ENCODE data around the gene IST1.

The IST1 gene

GRCh38 chr16:71883168-71883848 lies 12.0 kb upstream of the IST1 start:
- TF ChIP-seq, protein P1, sequence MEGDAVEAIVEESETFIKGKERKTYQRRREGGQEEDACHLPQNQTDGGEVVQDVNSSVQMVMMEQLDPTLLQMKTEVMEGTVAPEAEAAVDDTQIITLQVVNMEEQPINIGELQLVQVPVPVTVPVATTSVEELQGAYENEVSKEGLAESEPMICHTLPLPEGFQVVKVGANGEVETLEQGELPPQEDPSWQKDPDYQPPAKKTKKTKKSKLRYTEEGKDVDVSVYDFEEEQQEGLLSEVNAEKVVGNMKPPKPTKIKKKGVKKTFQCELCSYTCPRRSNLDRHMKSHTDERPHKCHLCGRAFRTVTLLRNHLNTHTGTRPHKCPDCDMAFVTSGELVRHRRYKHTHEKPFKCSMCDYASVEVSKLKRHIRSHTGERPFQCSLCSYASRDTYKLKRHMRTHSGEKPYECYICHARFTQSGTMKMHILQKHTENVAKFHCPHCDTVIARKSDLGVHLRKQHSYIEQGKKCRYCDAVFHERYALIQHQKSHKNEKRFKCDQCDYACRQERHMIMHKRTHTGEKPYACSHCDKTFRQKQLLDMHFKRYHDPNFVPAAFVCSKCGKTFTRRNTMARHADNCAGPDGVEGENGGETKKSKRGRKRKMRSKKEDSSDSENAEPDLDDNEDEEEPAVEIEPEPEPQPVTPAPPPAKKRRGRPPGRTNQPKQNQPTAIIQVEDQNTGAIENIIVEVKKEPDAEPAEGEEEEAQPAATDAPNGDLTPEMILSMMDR (IDR thresholded peaks at IDR 0.05), result peak; percentile 50

GRCh38 chr16:71883849-71884638 lies 11.3 kb upstream of the IST1 start, which contains the start of gene ZNF821:
ZNF821 (minus strand) TSS chr16:71884182; CDS start chr16:71879946, 4,236 bp downstream.
- TF ChIP-seq, protein P1 (IDR thresholded peaks at IDR 0.05), result no peak

DNA sequence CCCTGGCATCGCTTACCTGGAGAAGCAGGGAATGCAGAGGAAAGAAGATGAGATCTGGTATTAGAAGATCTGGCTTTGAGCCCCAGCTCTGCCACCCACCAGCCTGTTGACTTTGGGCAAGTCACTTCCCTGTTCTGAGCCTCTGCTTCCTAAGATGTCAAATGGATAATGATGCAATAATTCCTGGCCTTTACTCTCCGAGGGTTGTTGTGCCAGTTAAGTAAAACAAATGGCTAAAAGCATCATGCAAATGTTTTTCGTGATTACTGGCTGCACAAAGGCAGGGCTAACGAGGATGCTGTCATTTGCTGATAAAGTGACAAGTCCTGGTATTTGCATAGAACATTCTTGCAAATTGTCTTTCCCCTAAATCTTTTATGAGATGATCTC lies 10.1 kb upstream of the IST1 start:
- TF ChIP-seq, protein P1 (IDR thresholded peaks at IDR 0.05), result no peak

- TF ChIP-seq, protein P1 (IDR thresholded peaks at IDR 0.05), result no peak
Observed at GRCh38 chr16:71889147-71889546, 6.2 kb upstream of the IST1 start.

DNA sequence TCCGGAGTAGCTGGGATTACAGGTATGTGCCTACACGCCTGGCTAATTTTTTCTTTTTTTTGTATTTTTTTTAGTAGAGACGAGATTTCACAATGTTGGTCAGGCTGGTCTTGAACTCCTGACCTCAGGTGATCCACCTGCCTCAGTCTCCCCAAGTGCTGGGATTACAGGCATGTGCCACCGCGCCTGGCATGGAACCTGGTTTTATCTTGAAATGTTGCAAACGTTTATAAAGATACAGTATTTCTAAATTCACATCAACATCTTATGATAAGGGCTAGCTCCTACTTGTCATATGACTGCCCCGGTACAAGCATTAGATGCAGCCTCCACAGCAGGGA lies 1.5 kb upstream of the IST1 start:
- TF ChIP-seq, protein P1 (IDR thresholded peaks at IDR 0.05), result no peak

GRCh38 chr16:71894229-71894920 lies 956 bp upstream of the IST1 start:
- TF ChIP-seq, protein P1 (IDR thresholded peaks at IDR 0.05), result no peak

- TF ChIP-seq, protein P1 (IDR thresholded peaks at IDR 0.05), result no peak
Observed at GRCh38 chr16:71895679-71896365, 491 bp downstream of the IST1 start.
